Bronchial epithelial cell (primary cell): ENCODE data around the gene LENEP. TPM values are rescaled to one million over a fixed set of nuclear protein-coding genes. Genes with fewer than 3 reads are reported as not detected.

Experiments
- DNase-seq: peaks from one replicate; pipeline ENCODE4 v3.0.0-alpha.2; 2010; ENCODE audit warnings: low read depth
- FAIRE-seq: peaks from 2 replicates; lab custom pipeline; 2011; peaks lifted over from hg19 to GRCh38; lab: Jason Lieb, UNC
- H3K27me3 ChIP-seq: 2 replicates; pipeline ENCODE4 v1.5.1; 2011; ENCODE audit warnings: low read length; ENCODE audit not compliant: control insufficient read depth, insufficient read depth
- H3K36me3 ChIP-seq: 2 replicates; pipeline ENCODE4 v1.5.1; 2011; ENCODE audit warnings: low read length; ENCODE audit not compliant: control insufficient read depth, insufficient read depth
- H3K4me3 ChIP-seq: 2 replicates; pipeline ENCODE4 v1.5.1; 2011; ENCODE audit warnings: mild to moderate bottlenecking, low read depth, low read length, control low read depth
- CTCF ChIP-seq: IDR thresholded peaks from 2 replicates; pipeline ENCODE4 v1.5.1; 2011; ENCODE audit warnings: mild to moderate bottlenecking, moderate library complexity, low read length, control low read depth, inconsistent platforms; ENCODE audit not compliant: insufficient read depth, severe bottlenecking
- total RNA-seq: library from RNA; depleted of rRNA; stranded (reverse); fragments of >200 nt; gene quantifications from 2 replicates; pipeline ENCODE4 v1.2.1, GENCODE V29; 2014

The LENEP gene
- total RNA-seq, 1 donor from 2014 or later, result not detected

DNA sequence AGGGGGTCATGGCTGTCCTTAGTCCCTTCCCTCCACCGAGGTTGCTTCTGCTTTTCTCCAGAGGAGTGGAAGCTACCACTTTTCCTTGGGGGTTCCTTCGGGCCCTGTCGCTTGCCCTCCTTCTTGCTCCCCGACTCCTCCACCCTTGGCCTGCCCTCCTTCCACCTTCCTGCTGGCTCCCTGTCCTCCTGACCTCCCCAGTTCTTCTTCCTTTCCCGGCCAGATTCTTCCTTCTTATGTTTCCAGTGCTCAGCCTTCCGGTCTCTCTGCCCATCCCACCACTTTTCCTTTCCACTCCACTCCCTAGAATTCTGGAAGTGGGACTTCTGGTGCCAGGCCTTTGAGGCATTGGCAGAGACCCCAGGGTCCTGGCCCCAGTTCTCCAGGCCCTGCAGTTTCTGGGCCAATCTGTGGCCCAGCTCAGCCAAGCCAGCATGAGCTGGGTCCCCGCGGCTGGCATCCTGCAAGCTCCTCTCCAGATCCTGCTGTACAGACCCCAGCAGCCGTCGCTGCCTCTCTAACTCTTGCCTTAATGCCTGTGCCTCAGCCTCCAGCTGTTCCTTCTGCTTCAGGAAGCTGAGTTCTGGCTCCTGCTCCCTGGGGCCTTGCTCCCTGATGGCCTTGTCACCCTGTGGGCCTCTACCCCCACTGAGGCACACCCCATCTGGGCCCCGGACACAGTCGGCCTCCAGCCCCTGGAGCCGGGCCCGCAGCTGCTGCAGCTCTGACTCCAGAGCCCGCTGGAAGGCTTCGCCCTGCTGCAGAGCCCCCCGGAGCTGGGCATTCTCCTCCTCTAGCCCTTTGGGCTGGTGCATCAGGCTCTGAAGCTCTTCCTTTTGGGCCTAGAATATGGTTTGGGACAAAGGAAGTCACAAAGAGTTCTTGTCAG, 47.2 kb upstream of the LENEP start:
- no peak for FAIRE-seq
- DNase-seq, result no peak
- Histone ChIP-seq H3K4me3 (no peak overlapping the region), H3K36me3 (no peaks in the 10 kb centered on the region), H3K27me3 (no peaks in the 10 kb centered on the region)
- TF ChIP-seq CTCF, result no peak

DNA sequence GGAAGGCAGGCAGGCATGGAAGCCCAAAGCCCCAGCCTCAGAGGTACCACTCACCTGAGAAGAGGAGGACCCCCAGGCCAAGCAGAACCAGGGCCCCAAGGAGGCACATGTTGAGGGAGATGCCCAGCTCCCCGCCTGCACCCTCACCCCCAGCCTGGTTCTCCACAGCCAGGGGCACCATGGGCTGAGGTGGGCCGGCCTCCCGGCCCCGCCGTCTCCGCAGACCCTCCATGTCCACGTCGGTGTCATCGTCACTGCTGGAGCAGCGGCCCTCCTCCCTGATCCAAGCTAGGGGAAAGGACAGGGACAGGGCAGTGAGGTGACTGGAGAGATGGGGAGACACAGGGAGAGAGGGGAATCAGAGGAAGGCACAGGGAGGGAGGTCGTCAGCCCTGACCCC, 45.3 kb upstream of the LENEP start:
- H3K36me3 ChIP-seq, result no peaks in the 10 kb centered on the region
- no peak for DNase-seq
- TF ChIP-seq CTCF, result no peak
- no peak overlapping the region for H3K4me3 ChIP-seq
- no peak for FAIRE-seq
- H3K27me3 ChIP-seq, result no peaks in the 10 kb centered on the region

- Histone ChIP-seq H3K27me3 (no peaks in the 10 kb centered on the region), H3K4me3 (no peak overlapping the region), H3K36me3 (no peaks in the 10 kb centered on the region)
- TF ChIP-seq CTCF, result no peak
- DNase-seq, result no peak
- FAIRE-seq, result no peak
Observed at GRCh38 chr1:154951901-154952657, 41.3 kb upstream of the LENEP start.

DNA sequence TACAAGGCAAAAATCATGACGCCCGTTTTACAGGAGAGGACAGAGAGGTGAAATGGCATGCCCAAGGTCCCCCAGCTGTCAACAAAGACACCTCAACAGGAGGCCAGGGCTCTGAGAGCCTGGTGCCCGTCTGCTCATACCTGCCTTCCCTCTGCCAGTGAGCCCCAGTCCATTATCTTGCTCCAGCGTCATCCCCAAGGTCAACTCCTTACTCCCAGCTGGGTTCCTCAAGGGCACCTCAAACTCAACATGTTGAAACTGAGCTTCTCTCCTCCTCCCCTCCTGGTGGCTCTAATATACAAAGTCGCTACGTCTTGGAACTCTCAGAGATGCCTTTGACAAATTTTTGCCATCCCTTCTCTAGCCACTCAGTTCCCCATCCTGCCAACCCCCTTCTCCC, 40.7 kb upstream of the LENEP start:
- FAIRE-seq (no peak), DNase-seq (no peak)
- H3K27me3 ChIP-seq, result no peaks in the 10 kb centered on the region
- no peak overlapping the region for H3K4me3 ChIP-seq
- no peaks in the 10 kb centered on the region for H3K36me3 ChIP-seq
- no peak for TF ChIP-seq CTCF

GRCh38 chr1:154953611-154954038, 39.8 kb upstream of the LENEP start:
- DNase-seq (no peak), FAIRE-seq (no peak)
- H3K4me3 ChIP-seq, result no peak overlapping the region
- no peak for TF ChIP-seq CTCF
- no peaks in the 10 kb centered on the region for H3K27me3 ChIP-seq
- H3K36me3 ChIP-seq, result no peaks in the 10 kb centered on the region
